ENCODE measurements around the gene RPL31.

GRCh38 chr2:100954044-100954420 lies 48.1 kb upstream of the RPL31 start:
- no peak for TF ChIP-seq POLR2A (IDR thresholded peaks at IDR 0.05)
- no peak for TF ChIP-seq CTCF (IDR thresholded peaks at IDR 0.05)
